AG09319 (cell line): ENCODE results near the gene SSBP3.

Source experiments
- DNase-seq: peaks from one replicate; pipeline ENCODE4 v3.0.0-alpha.2; 2010; ENCODE audit warnings: low read depth; ENCODE audit errors: extremely low read depth
- TF ChIP-seq, protein P1 (sequence below): IDR thresholded peaks from 2 replicates; pipeline ENCODE4 v1.5.1; 2011; ENCODE audit warnings: low read depth, mild to moderate bottlenecking, inconsistent platforms, low read length, moderate library complexity

Gene SSBP3

DNA sequence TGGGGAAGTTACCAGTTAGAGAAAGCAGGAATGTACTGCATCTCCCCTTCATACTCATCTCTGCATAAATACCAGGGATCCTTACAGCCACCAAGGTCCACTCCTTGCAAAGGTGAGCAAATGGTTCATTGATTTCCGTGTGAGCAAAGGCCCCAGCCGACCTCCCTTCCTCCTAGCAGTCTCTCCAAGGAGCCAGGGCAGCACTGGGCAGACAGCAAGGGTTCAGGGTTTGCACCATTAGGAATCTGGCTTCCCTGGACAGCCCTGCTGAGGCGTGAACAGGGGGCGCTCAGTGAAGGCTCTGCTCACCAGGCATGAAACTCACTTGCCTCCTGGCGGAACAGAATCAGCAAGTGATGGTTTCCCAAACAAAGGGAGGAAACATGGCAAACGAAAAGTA lies 140.5 kb downstream of the SSBP3 start:
- no peak for DNase-seq
- TF ChIP-seq, protein P1, sequence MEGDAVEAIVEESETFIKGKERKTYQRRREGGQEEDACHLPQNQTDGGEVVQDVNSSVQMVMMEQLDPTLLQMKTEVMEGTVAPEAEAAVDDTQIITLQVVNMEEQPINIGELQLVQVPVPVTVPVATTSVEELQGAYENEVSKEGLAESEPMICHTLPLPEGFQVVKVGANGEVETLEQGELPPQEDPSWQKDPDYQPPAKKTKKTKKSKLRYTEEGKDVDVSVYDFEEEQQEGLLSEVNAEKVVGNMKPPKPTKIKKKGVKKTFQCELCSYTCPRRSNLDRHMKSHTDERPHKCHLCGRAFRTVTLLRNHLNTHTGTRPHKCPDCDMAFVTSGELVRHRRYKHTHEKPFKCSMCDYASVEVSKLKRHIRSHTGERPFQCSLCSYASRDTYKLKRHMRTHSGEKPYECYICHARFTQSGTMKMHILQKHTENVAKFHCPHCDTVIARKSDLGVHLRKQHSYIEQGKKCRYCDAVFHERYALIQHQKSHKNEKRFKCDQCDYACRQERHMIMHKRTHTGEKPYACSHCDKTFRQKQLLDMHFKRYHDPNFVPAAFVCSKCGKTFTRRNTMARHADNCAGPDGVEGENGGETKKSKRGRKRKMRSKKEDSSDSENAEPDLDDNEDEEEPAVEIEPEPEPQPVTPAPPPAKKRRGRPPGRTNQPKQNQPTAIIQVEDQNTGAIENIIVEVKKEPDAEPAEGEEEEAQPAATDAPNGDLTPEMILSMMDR = no peak

DNA sequence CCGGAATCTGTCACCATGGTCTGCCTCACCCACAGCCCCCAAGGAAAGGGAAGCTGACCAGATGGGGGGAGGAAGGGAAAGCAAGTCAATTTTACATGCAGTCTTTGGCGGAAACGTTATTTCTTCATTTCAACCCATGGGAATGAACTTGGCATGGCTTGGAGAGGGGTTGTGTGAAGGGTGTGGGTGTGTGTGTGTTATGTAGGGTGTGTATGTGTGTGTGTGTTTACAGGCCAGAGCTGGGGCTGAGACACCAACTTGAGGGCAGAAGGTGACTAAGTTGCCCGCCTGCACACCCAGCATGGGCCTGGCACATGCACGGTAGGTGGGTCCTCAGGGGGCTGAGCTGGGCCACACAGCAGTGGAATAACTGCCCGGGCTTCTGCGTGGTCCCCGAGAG lies 141.1 kb downstream of the SSBP3 start:
- no peak for DNase-seq
- TF ChIP-seq, protein P1 = no peak

DNA sequence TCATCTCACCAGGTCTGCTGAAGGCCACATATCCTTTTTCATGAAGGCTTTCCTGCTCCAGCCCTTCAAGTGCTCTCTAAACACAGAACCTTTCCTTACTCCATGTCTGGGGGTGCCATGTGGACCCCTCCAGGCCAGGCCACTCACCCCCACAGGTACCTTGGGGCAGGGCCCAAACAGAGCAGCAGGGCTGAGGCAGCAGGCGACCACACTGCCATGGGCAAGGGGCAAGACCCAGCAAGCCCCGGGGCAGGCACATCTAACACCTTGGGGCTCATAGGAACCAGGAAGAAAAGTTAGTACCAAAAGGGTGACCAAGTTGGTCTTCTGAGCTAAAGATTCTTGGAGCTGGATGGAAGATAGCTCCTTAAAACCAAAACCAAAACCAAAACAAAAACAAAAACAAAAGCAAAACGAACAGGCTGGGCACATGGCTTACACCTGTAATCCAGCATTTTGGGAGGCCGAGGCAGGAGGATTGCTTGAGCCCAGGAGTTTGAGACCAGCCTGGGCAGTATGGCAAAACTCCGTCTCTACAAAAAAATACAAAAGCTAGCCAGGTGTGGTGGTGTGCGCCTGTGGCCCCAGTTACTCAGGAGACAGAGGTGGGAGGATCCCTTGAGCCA lies 142.5 kb downstream of the SSBP3 start:
- TF ChIP-seq, protein P1 = no peak
- no peak for DNase-seq

DNA sequence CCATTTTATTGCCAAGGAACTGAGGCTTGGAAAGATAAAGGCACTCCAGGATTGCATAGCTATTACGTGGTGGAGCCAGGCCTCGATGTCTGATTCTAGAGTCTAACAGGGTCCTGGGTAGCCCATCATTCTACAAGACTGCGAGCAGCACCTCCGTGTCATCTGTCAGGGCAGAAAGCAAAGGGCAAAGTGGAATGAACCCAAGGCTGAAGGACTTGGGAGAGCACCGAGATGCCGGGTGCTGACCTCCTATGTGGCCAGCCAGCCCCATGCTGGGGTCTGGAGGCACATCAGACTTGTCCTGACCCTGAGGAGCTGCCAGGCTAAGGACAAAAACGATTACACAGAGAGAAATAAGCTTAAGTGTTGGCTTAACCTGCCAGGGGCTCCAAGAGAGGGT lies 143.9 kb downstream of the SSBP3 start:
- TF ChIP-seq, protein P1 = no peak
- DNase-seq = no peak

DNA sequence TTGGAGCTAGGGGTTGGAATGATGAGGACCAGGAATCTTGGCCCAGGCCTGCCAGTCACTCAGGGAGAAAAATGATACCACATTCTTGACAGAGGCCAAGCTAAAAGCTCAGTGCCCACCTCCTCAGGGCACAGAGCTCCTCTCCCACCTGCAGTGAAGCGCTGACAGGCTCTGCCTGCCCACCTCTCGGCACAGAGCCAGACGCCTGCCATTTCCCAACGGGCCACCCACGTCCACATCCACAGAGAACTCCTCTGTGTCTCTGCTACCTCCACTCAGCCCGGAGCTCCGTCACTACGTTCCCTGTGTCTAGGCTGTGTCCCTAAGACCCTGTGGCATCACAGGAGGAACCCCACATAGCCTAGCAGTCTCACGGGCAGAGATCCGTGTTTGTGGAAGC lies 145.4 kb downstream of the SSBP3 start:
- no peak for DNase-seq
- TF ChIP-seq, protein P1 = no peak

DNA sequence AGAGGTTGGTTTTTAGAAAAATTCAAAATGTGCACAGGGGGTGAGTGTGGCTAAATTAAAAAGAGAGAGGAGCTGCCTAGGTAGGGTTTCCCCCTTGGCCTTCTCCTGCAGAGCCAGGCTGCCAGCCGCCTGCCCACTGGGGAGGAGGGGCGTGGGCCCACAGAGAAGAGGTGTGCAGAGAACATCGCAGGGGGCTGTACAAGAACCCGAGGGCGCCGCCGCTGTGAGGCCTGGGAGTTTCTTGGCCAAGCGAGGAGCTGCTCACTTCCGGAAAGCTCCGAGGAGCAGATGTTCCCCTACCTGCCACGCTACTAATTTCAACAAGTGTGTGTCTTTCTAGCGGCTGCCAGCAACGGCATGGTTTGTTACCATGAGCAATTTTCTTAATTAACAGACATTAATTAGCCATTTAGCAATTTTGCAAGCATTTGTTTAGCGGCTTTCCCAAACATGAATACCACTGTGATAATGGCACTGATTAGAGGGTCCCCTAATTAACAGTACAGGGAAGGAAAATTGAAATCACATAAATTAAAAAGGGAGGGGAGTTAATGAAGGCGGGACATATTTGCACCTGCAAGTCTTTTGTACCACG lies 146.6 kb downstream of the SSBP3 start:
- TF ChIP-seq, protein P1 = no peak

DNA sequence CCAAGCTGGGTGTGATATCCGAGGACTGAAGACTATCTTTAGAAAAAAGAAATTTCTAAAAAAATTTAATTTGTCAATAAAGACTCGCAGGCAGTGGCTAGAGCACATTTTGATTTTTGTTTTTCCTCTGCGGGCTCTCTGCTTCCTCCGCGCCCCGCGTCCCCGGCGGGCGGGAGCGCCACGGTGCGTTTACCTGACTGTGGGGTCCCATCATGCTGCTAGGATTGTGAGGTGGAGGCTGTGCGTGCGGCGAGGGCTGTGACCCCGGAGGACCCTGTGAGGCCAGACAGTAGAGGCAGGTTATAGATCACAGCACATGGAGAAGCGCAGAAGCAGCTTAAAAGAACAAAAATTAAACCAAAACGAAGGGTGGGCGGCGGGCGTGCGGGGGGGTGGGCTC lies 148.3 kb downstream of the SSBP3 start:
- TF ChIP-seq, protein P1 = no peak
- no peak for DNase-seq

More for the DNA sequence above, 146.6 kb downstream of the SSBP3 start:
- DNase-seq = no peak
